Adrenal gland (tissue), 12 donors: ENCODE results near the gene CFP. TPM values are rescaled to one million over a fixed set of nuclear protein-coding genes. Genes with fewer than 3 reads are reported as not detected.

Experiments used
- DNase-seq, 7 donors: peaks; one replicate each; pipeline ENCODE4 v3.0.0-alpha.2; 2019 to 2020
- H3K27ac ChIP-seq, 5 donors: fragments of 200-600 bp; sonication (generic) in 4 of 5; 1 replicate in 3 of 5; 2 replicates in 2 of 5; pipeline versions ENCODE4 v1.5.1 to v1.8.0; 2016 to 2020; ENCODE audit warnings: mild to moderate bottlenecking in 1 of 5
- H3K27me3 ChIP-seq: fragments of 200-600 bp; 2 replicates; pipeline ENCODE4 v1.8.0; 2021
- H3K36me3 ChIP-seq, 2 donors: fragments of 200-600 bp; replicated peaks in 1 of 2; 1 replicate in 1 of 2; 2 replicates in 1 of 2; pipeline versions ENCODE4 v1.5.1 to v1.8.0; 2018 to 2022
- H3K4me1 ChIP-seq, 2 donors: fragments of 200-600 bp; replicated peaks in 1 of 2; 1 replicate in 1 of 2; 2 replicates in 1 of 2; pipeline versions ENCODE4 v1.5.1 to v1.8.0; 2018 to 2021
- H3K4me3 ChIP-seq, 4 donors: fragments of 200-600 bp; sonication (generic) in 3 of 4; one replicate each; pipeline ENCODE4 v1.5.1; 2016 to 2018
- H3K9me3 ChIP-seq, 3 donors: fragments of 200-600 bp; sonication (generic) in 1 of 3; replicated peaks in 1 of 3; 1 replicate in 2 of 3; 2 replicates in 1 of 3; pipeline versions ENCODE4 v1.5.1 to v1.8.0; 2016 to 2021
- POLR2A ChIP-seq, 2 donors: fragments of 450-650 bp; IDR thresholded peaks; one replicate each; pipeline ENCODE4 v1.6.1; 2017; ENCODE audit warnings: antibody characterized with exemption in 2 of 2, mild to moderate bottlenecking in 2 of 2, moderate library complexity in 1 of 2
- WGBS, 4 donors: extraction: QIAGEN DNeasy Blood & Tissue Kit in 2 of 4; methylation state at CpG; one replicate each; pipeline versions ENCODE4 v1.1.5 to v1.1.7; 2013 to 2017; 5-methylcytosine and 5-hydroxymethylcytosine counted together
- intact Hi-C, 2 donors: fragments of 100-400 bp; cut with DNase I; formaldehyde crosslinking; loops; one replicate each; pipeline versions ENCODE4 v1.14.1 to v1.15.0; 2022 to 2023
- polyA plus RNA-seq, 3 donors: library from polyadenylated mRNA; stranded (reverse); fragments of 200-250 nt in 2 of 3; fragments of 350-450 nt in 1 of 3; fragmentation: Illumina TruSeq in 1 of 3; extraction: RNeasy Lipid Tissue Mini Kit (QIAGEN cat#74804) in 1 of 3; gene quantifications; one replicate each; pipeline ENCODE4 v1.2.3, GENCODE V29; 2013 to 2014
- total RNA-seq, 9 donors: library from RNA; depleted of rRNA in 4 of 9; stranded (reverse); fragments of >200 nt in 4 of 9; fragments of 120-200 nt in 1 of 9; fragmentation: NEBNext Ultra II Directional in 1 of 9; extraction: Animal tissue kit (Norgen Biotek cat#: 25700) in 1 of 9; gene quantifications; one replicate each; pipeline versions ENCODE4 v1.1.0 to v1.2.4, GENCODE V29; 2013 to 2023
- TF ChIP-seq, protein P1 (sequence below), 6 experiments: fragments of 450-650 bp in 4 of 6; fragments of 200-600 bp in 2 of 6; sonication (generic) in 1 of 6; IDR thresholded peaks; 1 replicate in 5 of 6; 2 replicates in 1 of 6; pipeline versions ENCODE4 v1.5.1 to v1.8.0; 2016 to 2021; ENCODE audit warnings: antibody characterized with exemption in 6 of 6, mild to moderate bottlenecking in 2 of 6, moderate library complexity in 1 of 6
- donor health status: healthy with polysubstance abuse.
- donor health status: Bipolar disorder and iron deficiency.
- donor health status: DM: yes; HTN: yes; CAD: no.
- donor health status: DM: no; HTN: no; CAD: no.
- donor health status: DM: no; HTN: no; CAD: no.
- donor health status: DM: yes; HTN: yes; CAD: no.

Gene CFP
- total and polyA plus RNA-seq, 12 donors, result 0.91 to 14.5 (median 8.2) TPM

DNA sequence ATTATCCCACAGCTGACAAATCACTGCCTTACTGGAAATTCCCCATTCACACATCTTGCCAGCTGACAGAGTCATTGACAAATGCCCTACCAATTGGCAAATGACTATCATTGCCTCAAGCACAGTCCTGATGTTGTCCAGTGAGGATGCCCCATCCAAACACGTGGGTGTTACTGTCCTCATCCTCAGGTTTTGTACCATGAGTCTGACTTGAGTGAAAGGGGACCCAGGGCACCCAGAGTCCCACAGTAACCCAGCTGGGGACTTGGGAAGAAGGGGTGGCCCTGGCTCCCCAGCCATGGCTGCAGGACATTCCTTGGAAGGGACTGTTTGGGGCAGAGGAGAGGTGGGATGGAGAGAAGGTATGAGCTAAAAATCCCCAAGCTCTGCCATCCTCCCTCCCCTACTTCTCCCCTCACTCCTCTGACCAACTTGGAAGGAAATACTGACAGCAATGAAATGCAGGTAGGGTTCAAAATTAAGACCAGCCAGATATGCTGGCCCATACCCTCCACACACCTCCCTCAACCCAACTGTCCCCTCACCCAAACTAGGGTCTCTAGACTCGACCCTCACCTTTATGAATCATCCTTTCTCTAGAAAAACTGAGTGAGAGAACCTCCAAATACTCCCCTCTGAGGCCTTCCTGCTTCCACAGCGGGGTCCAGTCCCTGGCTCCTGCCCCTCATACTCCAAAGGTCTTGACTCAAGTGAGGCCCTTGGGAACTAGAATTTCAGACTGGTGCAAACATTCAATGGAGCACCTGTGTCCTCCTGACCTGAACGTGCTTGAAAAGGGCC, 42.4 kb downstream of the CFP start:
- Histone ChIP-seq H3K36me3 (peaks cover 0 to 11% of the 10 kb centered on the region in 2 donors), H3K27ac (no peak overlapping the region), H3K27me3 (no peaks in the 10 kb centered on the region), H3K4me1 (peaks cover 0 to 6% of the 10 kb centered on the region in 2 donors), H3K4me3 (no peak overlapping the region), H3K9me3 (no peaks in the 10 kb centered on the region)
- intact Hi-C loops, result no loop called here
- WGBS, 4 donors, result 49 to 75% (median 60%) methylated on average over 4 of the region's 4 CpGs
- no peak for TF ChIP-seq POLR2A (IDR thresholded peaks at IDR 0.05)
- TF ChIP-seq, protein P1, sequence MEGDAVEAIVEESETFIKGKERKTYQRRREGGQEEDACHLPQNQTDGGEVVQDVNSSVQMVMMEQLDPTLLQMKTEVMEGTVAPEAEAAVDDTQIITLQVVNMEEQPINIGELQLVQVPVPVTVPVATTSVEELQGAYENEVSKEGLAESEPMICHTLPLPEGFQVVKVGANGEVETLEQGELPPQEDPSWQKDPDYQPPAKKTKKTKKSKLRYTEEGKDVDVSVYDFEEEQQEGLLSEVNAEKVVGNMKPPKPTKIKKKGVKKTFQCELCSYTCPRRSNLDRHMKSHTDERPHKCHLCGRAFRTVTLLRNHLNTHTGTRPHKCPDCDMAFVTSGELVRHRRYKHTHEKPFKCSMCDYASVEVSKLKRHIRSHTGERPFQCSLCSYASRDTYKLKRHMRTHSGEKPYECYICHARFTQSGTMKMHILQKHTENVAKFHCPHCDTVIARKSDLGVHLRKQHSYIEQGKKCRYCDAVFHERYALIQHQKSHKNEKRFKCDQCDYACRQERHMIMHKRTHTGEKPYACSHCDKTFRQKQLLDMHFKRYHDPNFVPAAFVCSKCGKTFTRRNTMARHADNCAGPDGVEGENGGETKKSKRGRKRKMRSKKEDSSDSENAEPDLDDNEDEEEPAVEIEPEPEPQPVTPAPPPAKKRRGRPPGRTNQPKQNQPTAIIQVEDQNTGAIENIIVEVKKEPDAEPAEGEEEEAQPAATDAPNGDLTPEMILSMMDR (IDR thresholded peaks at IDR 0.05), result no peak
- DNase-seq, result peak in 1 of 7 donors; percentile 48

GRCh38 chrX:47586043-47586787, 43.5 kb downstream of the CFP start:
- DNase-seq, result no peak

DNA sequence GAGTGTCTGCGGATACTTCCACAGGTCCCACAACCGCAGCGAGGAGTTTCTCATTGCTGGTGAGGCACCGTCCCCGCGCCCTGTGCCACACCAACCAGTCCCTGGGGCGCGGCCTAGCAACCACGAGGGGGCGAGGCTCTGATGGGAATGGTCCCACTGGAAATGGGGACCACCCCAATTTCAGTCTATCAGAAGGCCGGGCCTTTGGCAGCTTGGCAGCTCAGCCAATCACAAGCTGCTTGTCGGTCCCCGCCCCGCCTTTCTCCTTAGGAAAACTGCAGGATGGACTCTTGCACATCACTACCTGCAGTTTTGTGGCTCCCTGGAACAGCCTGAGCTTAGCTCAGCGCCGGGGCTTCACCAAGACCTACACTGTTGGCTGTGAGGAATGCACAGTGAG, 44.5 kb downstream of the CFP start:
- TF ChIP-seq, protein P1 (IDR thresholded peaks at IDR 0.05), result no peak
- TF ChIP-seq POLR2A (IDR thresholded peaks at IDR 0.05), result no peak
- Histone ChIP-seq H3K9me3 (no peaks in the 10 kb centered on the region), H3K27me3 (no peaks in the 10 kb centered on the region), H3K4me3 (no peak overlapping the region), H3K27ac (no peak overlapping the region), H3K36me3 (peaks cover 0 to 11% of the 10 kb centered on the region in 2 donors), H3K4me1 (peaks cover 0 to 6% of the 10 kb centered on the region in 2 donors)
- intact Hi-C loops, result no loop called here
- WGBS, 4 donors, result 66 to 80% (median 73%) methylated on average over 7 to 16 of the region's 16 CpGs
- DNase-seq, result peak in 1 of 7 donors; percentile 17

More at GRCh38 chrX:47586043-47586787, 43.5 kb downstream of the CFP start:
- peak overlapping the region in 1 of 5 donors; percentile 11 for H3K27ac ChIP-seq
- H3K9me3 ChIP-seq, result no peaks in the 10 kb centered on the region
- 73 to 91% (median 83%) methylated on average over 5 to 11 of the region's 11 CpGs for WGBS, 4 donors
- no peaks in the 10 kb centered on the region for H3K27me3 ChIP-seq
- H3K4me3 ChIP-seq, result no peak overlapping the region
- intact Hi-C loops, result no loop called here
- no peak for TF ChIP-seq POLR2A (IDR thresholded peaks at IDR 0.05)
- TF ChIP-seq, protein P1 (IDR thresholded peaks at IDR 0.05), result no peak
- peaks cover 0 to 6% of the 10 kb centered on the region in 2 donors for H3K4me1 ChIP-seq
- peaks cover 0 to 11% of the 10 kb centered on the region in 2 donors for H3K36me3 ChIP-seq

- TF ChIP-seq POLR2A (IDR thresholded peaks at IDR 0.05), result no peak
- TF ChIP-seq, protein P1 (IDR thresholded peaks at IDR 0.05), result no peak
- H3K27ac ChIP-seq, result no peak overlapping the region
- H3K9me3 ChIP-seq, result no peaks in the 10 kb centered on the region
- H3K27me3 ChIP-seq, result no peaks in the 10 kb centered on the region
- DNase-seq, result peak in 1 of 7 donors; percentile 6
- no peak overlapping the region for H3K4me3 ChIP-seq
- peaks cover 0 to 11% of the 10 kb centered on the region in 2 donors for H3K36me3 ChIP-seq
- intact Hi-C loops, result no loop called here
- peaks cover 0 to 6% of the 10 kb centered on the region in 2 donors for H3K4me1 ChIP-seq
- 68 to 88% (median 79%) methylated on average over 6 of the region's 6 CpGs for WGBS, 4 donors
Measured at GRCh38 chrX:47584714-47585113, 45.0 kb downstream of the CFP start.
